Lower lobe of right lung (tissue), 2 donors: Measurements from ENCODE around the gene PCK2. TPM values are rescaled to one million over a fixed set of nuclear protein-coding genes. Genes with fewer than 3 reads are reported as not detected.

Experiments
- ATAC-seq, 2 donors: fragments of 200-7000 bp; cut with Tn5 transposase; one replicate each; pipeline ENCODE4 v1.9.1; 2020 to 2022; ENCODE audit warnings: mild to moderate bottlenecking in 2 of 2, moderate library complexity in 2 of 2
- DNase-seq: peaks from one replicate; pipeline ENCODE4 v3.0.0-alpha.2; 2020
- H3K27ac ChIP-seq: fragments of 200-600 bp; one replicate; pipeline ENCODE4 v1.8.0; 2022
- H3K27me3 ChIP-seq: fragments of 200-600 bp; one replicate; pipeline ENCODE4 v1.8.0; 2022; ENCODE audit warnings: low read depth
- H3K36me3 ChIP-seq: fragments of 200-600 bp; one replicate; pipeline ENCODE4 v1.8.0; 2022; ENCODE audit warnings: mild to moderate bottlenecking
- H3K4me1 ChIP-seq: fragments of 200-600 bp; one replicate; pipeline ENCODE4 v1.8.0; 2022
- H3K4me3 ChIP-seq: fragments of 200-600 bp; one replicate; pipeline ENCODE4 v1.8.0; 2022; ENCODE audit warnings: mild to moderate bottlenecking
- H3K9me3 ChIP-seq: fragments of 200-600 bp; one replicate; pipeline ENCODE4 v1.8.0; 2022
- CTCF ChIP-seq: fragments of 200-600 bp; IDR thresholded peaks from one replicate; pipeline ENCODE4 v1.8.0; 2022; ENCODE audit warnings: antibody characterized with exemption, mild to moderate bottlenecking
- intact Hi-C: fragments of 100-400 bp; cut with DNase I; formaldehyde crosslinking; loops from one replicate; pipeline ENCODE4 v1.11.0; 2022
- total RNA-seq: library from RNA; stranded (reverse); fragmentation: NEBNext Ultra II Directional; extraction: Animal tissue kit (Norgen Biotek cat#: 25700); gene quantifications from one replicate; pipeline ENCODE4 v1.2.1, GENCODE V29; 2021
- donor health status: DM: no; HTN: yes; CAD: no; lungs with severe emphysema.

PCK2 gene
- total RNA-seq, 1 donor from 2014 or later: 42.8 TPM

GRCh38 chr14:24138396-24139271 is 44.5 kb downstream of the PCK2 start:
- intact Hi-C loops: no loop called here
- no peak overlapping the region for H3K4me3 ChIP-seq
- H3K36me3 ChIP-seq: peaks cover 34% of the 10 kb centered on the region
- ATAC-seq (no peak), DNase-seq (no peak)
- no peak for TF ChIP-seq CTCF
- no peaks in the 10 kb centered on the region for H3K27me3 ChIP-seq
- no peaks in the 10 kb centered on the region for H3K9me3 ChIP-seq
- peaks cover 53% of the 10 kb centered on the region for H3K4me1 ChIP-seq
- no peak overlapping the region for H3K27ac ChIP-seq

- no peak overlapping the region for H3K27ac ChIP-seq
- peak overlapping the region; percentile 90 for H3K4me3 ChIP-seq
- intact Hi-C loops: no loop called here
- peaks cover 42% of the 10 kb centered on the region for H3K36me3 ChIP-seq
- H3K9me3 ChIP-seq: no peaks in the 10 kb centered on the region
- TF ChIP-seq CTCF: no peak
- no peak for ATAC-seq
- DNase-seq: no peak
- peaks cover 53% of the 10 kb centered on the region for H3K4me1 ChIP-seq
- H3K27me3 ChIP-seq: no peaks in the 10 kb centered on the region
Measured at GRCh38 chr14:24139272-24139934, 45.3 kb downstream of the PCK2 start.

- intact Hi-C loops: no loop called here
- peaks cover 49% of the 10 kb centered on the region for H3K36me3 ChIP-seq
- H3K9me3 ChIP-seq: no peaks in the 10 kb centered on the region
- peak; percentile 54 for TF ChIP-seq CTCF
- peaks cover 59% of the 10 kb centered on the region for H3K4me1 ChIP-seq
- H3K27me3 ChIP-seq: no peaks in the 10 kb centered on the region
- peak within 1 kb of the TSS; percentile 90 for H3K4me3 ChIP-seq
- DNase-seq: peak; percentile 100
- peak; percentile 96 to 97 for ATAC-seq
- H3K27ac ChIP-seq: peak within 1 kb of the TSS; percentile 85
Measured at GRCh38 chr14:24141097-24141880, 47.2 kb downstream of the PCK2 start, which contains the start of gene EMC9. Gene EMC9 (minus strand): TSS chr14:24141591. CDS start chr14:24141304, 287 bp downstream.

GRCh38 chr14:24143511-24143910 is 49.4 kb downstream of the PCK2 start:
- no peak for ATAC-seq
- Histone ChIP-seq H3K36me3 (peaks cover 38% of the 10 kb centered on the region), H3K9me3 (no peaks in the 10 kb centered on the region), H3K4me3 (no peak overlapping the region), H3K27ac (no peak overlapping the region), H3K27me3 (no peaks in the 10 kb centered on the region), H3K4me1 (peaks cover 50% of the 10 kb centered on the region)
- intact Hi-C loops: no loop called here
- no peak for TF ChIP-seq CTCF
- no peak for DNase-seq

GRCh38 chr14:24144451-24144850 is 50.3 kb downstream of the PCK2 start:
- Histone ChIP-seq H3K4me1 (peaks cover 51% of the 10 kb centered on the region), H3K27ac (no peak overlapping the region), H3K36me3 (peaks cover 38% of the 10 kb centered on the region), H3K4me3 (no peak overlapping the region), H3K27me3 (no peaks in the 10 kb centered on the region), H3K9me3 (no peaks in the 10 kb centered on the region)
- no peak for TF ChIP-seq CTCF
- no peak for DNase-seq
- no peak for ATAC-seq
- intact Hi-C loops: no loop called here
